ENCODE results near the gene DBN1.
"Not testable (repeated sequence)": the region's sequence is repeated elsewhere in the genome, so short reads cannot be mapped to it uniquely, and the experiment has no call there.

Gene DBN1

GRCh38 chr5:177429248-177430040 is 44.0 kb downstream of the DBN1 start:
- DNase-seq (ENCODE audit: low read depth), result no peak

GRCh38 chr5:177428574-177429217 is 44.7 kb downstream of the DBN1 start:
- no peak for DNase-seq (ENCODE audit: low read depth)

GRCh38 chr5:177427919-177428573 is 45.4 kb downstream of the DBN1 start:
- DNase-seq (ENCODE audit: low read depth), result no peak

GRCh38 chr5:177427211-177427822 is 46.1 kb downstream of the DBN1 start:
- peak; percentile 27 for DNase-seq (ENCODE audit: low read depth)

GRCh38 chr5:177426566-177427210 is 46.7 kb downstream of the DBN1 start, which contains the start of gene GRK6:
TSS of gene GRK6 (plus strand) at chr5:177426676. CDS start at chr5:177426846, 170 bp downstream.
- no peak for DNase-seq (ENCODE audit: low read depth)

- peak; percentile 100 for DNase-seq (ENCODE audit: low read depth)
These were observed 47.5 kb downstream of the DBN1 start for GRCh38 chr5:177425801-177426565.

GRCh38 chr5:177425196-177425800 is 48.1 kb downstream of the DBN1 start:
- DNase-seq (ENCODE audit: low read depth), result no peak

GRCh38 chr5:177423671-177424070 is 49.8 kb downstream of the DBN1 start:
- no peak for DNase-seq (ENCODE audit: low read depth)

- peak; percentile 57 for DNase-seq (ENCODE audit: low read depth)
These were observed 52.2 kb downstream of the DBN1 start for GRCh38 chr5:177421062-177421798.

- not testable (repeated sequence) for DNase-seq (ENCODE audit: low read depth)
These were observed 53.0 kb downstream of the DBN1 start for GRCh38 chr5:177420472-177420871.

- DNase-seq (ENCODE audit: low read depth), result peak; percentile 72
These were observed 54.4 kb downstream of the DBN1 start for GRCh38 chr5:177419046-177419445.

GRCh38 chr5:177417081-177417480 is 56.4 kb downstream of the DBN1 start:
- DNase-seq (ENCODE audit: low read depth), result not testable (repeated sequence)

GRCh38 chr5:177414481-177414880 is 59.0 kb downstream of the DBN1 start:
- no peak for DNase-seq (ENCODE audit: low read depth)

GRCh38 chr5:177412603-177413233 is 60.7 kb downstream of the DBN1 start:
- DNase-seq (ENCODE audit: low read depth), result no peak

- DNase-seq (ENCODE audit: low read depth), result no peak
These were observed 62.9 kb downstream of the DBN1 start for GRCh38 chr5:177410575-177410974.

- DNase-seq (ENCODE audit: low read depth), result no peak
These were observed 64.2 kb downstream of the DBN1 start, which contains the start of gene F12 for GRCh38 chr5:177409043-177409801. TSS of gene F12 (minus strand) at chr5:177409564. CDS start at chr5:177409527, 37 bp downstream.
